Mammary epithelial cell (primary cell): Measurements from ENCODE around the gene C5orf22.

Experiments
- EZH2 ChIP-seq: IDR thresholded peaks from 2 replicates; pipeline ENCODE4 v1.6.1; 2012; ENCODE audit warnings: low read length, inconsistent platforms, borderline replicate concordance
- TF ChIP-seq, protein P1 (sequence below), 2 donors: IDR thresholded peaks in 1 of 2; conservative IDR thresholded peaks in 1 of 2; 2 replicates each; pipeline ENCODE4 v1.5.1; 2011 to 2012; ENCODE audit warnings: inconsistent platforms in 2 of 2, low read length in 2 of 2, mild to moderate bottlenecking in 2 of 2, control low read depth in 1 of 2, low read depth in 1 of 2; ENCODE audit not compliant: insufficient read depth in 1 of 2; ENCODE audit errors: extremely low read depth in 1 of 2

DNA sequence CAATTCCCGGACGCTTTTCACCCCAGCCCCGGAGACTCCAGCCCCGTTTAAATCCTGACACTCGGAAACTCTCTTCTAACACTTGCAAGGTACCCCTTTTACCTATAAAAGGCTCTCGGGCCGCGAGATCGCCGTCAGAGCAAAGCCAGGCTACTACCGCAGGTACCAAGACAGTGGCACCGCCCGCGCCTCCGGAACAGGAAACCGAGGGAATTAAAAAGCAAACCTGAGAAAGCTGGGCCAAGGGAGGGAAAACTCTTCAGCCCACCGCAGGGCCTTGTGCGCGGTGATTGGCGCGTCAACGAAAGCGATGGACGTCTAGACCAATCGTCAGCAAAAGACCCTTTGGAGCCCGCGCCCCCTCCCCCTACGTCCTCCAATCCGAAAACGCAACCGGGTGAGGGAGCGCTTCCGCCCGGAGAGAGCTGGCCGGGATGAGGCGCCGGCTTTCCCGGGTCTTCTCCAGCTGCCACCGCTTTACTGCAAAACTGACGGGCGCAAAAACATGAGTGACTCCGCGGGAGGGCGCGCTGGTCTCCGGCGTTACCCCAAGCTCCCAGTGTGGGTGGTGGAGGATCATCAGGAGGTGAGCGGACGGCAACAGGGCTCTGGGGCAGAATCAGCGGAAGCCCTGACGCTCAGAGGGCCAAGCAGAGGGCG is at the start of gene C5orf22, which contains the start of gene DROSHA:
- TF ChIP-seq EZH2, result no peak
- TF ChIP-seq, protein P1, sequence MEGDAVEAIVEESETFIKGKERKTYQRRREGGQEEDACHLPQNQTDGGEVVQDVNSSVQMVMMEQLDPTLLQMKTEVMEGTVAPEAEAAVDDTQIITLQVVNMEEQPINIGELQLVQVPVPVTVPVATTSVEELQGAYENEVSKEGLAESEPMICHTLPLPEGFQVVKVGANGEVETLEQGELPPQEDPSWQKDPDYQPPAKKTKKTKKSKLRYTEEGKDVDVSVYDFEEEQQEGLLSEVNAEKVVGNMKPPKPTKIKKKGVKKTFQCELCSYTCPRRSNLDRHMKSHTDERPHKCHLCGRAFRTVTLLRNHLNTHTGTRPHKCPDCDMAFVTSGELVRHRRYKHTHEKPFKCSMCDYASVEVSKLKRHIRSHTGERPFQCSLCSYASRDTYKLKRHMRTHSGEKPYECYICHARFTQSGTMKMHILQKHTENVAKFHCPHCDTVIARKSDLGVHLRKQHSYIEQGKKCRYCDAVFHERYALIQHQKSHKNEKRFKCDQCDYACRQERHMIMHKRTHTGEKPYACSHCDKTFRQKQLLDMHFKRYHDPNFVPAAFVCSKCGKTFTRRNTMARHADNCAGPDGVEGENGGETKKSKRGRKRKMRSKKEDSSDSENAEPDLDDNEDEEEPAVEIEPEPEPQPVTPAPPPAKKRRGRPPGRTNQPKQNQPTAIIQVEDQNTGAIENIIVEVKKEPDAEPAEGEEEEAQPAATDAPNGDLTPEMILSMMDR (conservative IDR thresholded peaks at IDR 0.05 in 1 of 2, IDR thresholded peaks at IDR 0.05 in 1 of 2; ENCODE audit: extremely low read depth in 1 of 2, insufficient read depth in 1 of 2, low read depth in 1 of 2, low read length in 2 of 2), result no peak
